Activated T-cell treated with anti-CD3 and anti-CD28 coated beads, Interleukin-2, amount 50 U/mL, for 24 hours (primary cell): ENCODE measurements around the gene OR10AD1.
"Not testable (repeated sequence)": the region's sequence is repeated elsewhere in the genome, so short reads cannot be mapped to it uniquely, and the experiment has no call there.

ENCODE experiments used
- DNase-seq: peaks from one replicate; pipeline ENCODE4 v3.0.0-alpha.2; 2020
- H3K27ac Mint-ChIP-seq: 2 replicates; pipeline ENCODE4 v1.8.0; 2020; ENCODE audit warnings: mild to moderate bottlenecking, mixed read lengths
- H3K27me3 Mint-ChIP-seq: 2 replicates; pipeline ENCODE4 v1.8.0; 2020; ENCODE audit warnings: mixed read lengths
- H3K36me3 Mint-ChIP-seq: 2 replicates; pipeline ENCODE4 v1.8.0; 2020; ENCODE audit warnings: low read depth, mixed read lengths
- H3K4me1 Mint-ChIP-seq: 2 replicates; pipeline ENCODE4 v1.8.0; 2020; ENCODE audit warnings: low read depth, mixed read lengths
- H3K4me3 Mint-ChIP-seq: 2 replicates; pipeline ENCODE4 v1.8.0; 2020; ENCODE audit warnings: mild to moderate bottlenecking, moderate library complexity, mixed read lengths
- H3K9me3 Mint-ChIP-seq: 2 replicates; pipeline ENCODE4 v1.8.0; 2020; ENCODE audit warnings: mixed read lengths

Gene OR10AD1, protein sequence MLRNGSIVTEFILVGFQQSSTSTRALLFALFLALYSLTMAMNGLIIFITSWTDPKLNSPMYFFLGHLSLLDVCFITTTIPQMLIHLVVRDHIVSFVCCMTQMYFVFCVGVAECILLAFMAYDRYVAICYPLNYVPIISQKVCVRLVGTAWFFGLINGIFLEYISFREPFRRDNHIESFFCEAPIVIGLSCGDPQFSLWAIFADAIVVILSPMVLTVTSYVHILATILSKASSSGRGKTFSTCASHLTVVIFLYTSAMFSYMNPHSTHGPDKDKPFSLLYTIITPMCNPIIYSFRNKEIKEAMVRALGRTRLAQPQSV

DNA sequence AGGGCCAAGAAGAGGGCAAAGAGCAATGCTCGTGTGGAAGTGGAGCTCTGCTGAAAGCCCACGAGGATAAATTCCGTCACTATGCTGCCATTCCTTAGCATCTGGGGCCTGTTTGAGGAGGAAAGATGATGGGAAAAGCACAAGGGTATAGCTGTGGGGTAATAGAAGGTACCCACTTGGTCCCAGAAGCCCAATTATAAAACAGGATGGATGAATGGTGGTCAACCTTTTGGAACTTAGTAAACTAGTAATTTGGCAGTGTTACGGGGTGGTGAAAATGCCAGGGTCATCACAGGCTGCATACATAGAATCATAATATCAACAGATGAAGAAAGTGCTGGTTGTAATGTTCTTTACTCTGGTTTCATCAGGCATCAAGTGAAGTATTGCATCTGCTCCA lies at the start of gene OR10AD1:
TSS of gene OR10AD1 (minus strand) at position 101 of the 400 bp plus-strand sequence. CDS start at position 101, 0 bp downstream.
- peaks cover 31% of the 10 kb centered on the region for H3K4me1 Mint-ChIP-seq
- no peak within 1 kb of the TSS for H3K4me3 Mint-ChIP-seq
- H3K27ac Mint-ChIP-seq: no peak within 1 kb of the TSS
- H3K36me3 Mint-ChIP-seq: peaks cover 69% of the 10 kb centered on the region
- H3K9me3 Mint-ChIP-seq: peaks cover 37% of the 10 kb centered on the region
- no peaks in the 10 kb centered on the region for H3K27me3 Mint-ChIP-seq
- DNase-seq: no peak

DNA sequence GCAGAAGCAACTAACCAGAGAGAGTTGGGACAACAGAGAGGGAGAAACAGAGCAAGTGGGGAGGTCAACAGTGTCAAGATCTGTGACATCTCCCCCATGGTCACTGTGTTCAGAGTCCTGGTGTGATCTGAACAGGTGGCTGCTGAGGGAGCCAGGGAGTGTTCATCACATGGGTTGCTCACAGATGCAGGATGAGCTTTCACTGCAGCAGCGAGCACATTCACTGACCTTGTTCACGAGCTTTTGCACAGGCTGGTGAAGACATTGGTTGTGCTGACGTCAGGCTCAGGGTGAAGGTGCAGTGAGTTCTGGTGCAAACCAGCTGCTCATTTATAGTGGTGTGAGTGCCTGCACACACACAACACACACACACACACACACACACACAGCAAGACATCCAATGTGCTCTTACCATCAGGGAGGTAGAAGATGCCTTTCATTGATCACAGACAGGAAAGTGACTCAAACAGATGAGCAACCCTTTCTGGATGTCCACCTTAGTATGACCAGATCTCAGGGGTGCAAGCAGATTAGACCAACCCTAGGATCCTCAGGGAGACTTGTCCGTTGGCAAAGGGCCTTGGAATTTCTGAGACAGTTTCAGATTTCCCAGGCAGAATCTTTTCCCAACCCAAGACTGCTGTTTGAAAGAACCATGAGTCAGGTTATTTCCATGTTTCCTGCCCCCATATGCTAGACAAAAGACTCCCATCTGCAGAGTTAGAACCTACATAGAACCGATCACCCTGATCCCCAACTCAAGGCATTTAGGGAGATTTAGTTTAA lies 44.3 kb upstream of the OR10AD1 start:
- Mint-ChIP-seq H3K4me1 (no peaks in the 10 kb centered on the region), H3K27me3 (peaks cover 14% of the 10 kb centered on the region), H3K36me3 (no peaks in the 10 kb centered on the region), H3K9me3 (peaks cover 4% of the 10 kb centered on the region), H3K4me3 (no peak overlapping the region), H3K27ac (no peak overlapping the region)
- no peak for DNase-seq

DNA sequence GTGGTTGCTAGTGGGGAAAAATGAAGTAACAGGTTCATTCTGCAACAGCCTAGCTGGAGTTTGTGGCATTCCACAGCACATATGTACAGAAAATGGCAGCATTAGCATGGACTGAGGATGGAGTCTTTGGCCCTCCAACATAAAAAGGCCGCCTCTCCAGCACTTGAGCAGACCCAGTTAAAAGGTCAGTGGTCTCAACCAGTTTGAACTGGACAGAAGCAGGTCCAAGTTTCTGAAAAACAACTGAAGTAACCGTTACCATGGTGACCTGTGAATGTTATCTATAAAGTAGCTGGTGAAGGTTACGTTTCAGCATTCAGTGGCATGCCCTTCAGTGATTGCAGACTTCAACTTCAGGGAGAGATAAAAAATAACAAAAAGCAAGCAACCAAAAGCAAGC lies 34.1 kb upstream of the OR10AD1 start:
- Mint-ChIP-seq H3K36me3 (no peaks in the 10 kb centered on the region), H3K9me3 (peaks cover 3% of the 10 kb centered on the region), H3K27ac (no peak overlapping the region), H3K4me3 (no peak overlapping the region), H3K4me1 (no peaks in the 10 kb centered on the region), H3K27me3 (no peaks in the 10 kb centered on the region)
- DNase-seq: no peak

DNA sequence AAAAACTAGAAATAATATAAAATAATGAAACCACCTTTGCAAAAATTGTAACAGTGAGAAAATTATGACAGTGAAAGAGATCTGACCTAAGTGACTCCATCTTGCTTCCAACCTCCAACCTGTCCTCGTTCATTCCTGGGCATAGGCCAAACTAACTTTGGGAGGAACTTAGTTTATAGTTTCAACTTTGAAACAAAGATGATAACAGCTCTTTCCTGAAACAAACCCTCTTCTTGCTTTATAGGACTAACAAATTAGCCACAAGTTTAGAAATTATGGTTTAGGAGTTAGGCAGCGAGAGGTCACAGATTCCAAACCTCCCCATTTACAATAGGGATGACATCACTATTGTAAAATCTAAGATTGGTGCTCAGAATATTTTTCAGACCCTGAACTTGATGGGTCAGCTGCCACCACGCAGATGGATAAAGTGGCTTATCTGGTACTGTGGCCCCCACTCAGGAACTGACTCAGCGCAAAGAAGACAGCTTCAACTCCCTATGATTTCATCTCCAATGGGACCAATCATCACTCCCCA lies 32.8 kb upstream of the OR10AD1 start:
- Mint-ChIP-seq H3K27ac (no peak overlapping the region), H3K27me3 (peaks cover 3% of the 10 kb centered on the region), H3K9me3 (peaks cover 6% of the 10 kb centered on the region), H3K36me3 (no peaks in the 10 kb centered on the region), H3K4me1 (no peaks in the 10 kb centered on the region), H3K4me3 (no peak overlapping the region)
- no peak for DNase-seq

DNA sequence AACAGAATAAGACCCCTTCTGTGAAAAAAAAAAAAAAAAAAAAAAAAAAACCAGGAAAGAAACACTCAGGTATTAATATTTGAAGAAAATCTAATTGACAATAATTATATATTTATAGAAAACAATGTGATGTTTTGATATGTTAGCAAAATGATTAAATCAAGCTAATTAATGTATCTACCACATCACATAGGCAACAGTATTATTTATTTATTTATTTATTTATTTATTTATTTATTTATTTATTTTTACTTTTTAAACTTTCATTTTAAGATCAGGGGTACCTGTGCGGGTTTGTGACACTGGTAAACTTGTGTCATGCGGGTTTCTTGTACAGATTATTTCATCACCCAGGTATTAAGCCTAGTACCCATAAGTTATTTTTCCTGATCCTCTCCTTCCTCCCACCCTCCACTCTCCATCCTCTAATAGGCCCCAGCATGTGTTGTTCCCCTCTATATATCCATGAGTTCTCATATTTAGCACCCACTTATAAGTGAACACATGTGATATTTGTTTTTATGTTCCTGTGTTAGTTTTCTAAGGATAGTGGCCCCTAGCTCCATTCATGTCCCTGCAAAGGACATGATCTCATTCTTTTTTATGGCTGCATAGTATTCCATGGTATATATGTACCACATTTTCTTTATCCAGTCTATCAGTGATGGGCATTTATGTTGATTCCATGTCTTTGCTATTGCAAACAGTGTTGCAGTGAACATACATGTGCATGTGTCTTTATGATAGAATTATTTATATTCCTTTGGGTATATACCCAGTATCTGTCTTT lies 28.3 kb upstream of the OR10AD1 start:
- not testable (repeated sequence) for H3K4me3 Mint-ChIP-seq, H3K27ac Mint-ChIP-seq, DNase-seq, H3K4me1 Mint-ChIP-seq, H3K36me3 Mint-ChIP-seq
- H3K27me3 Mint-ChIP-seq: peaks cover 25% of the 10 kb centered on the region
- H3K9me3 Mint-ChIP-seq: peaks cover 13% of the 10 kb centered on the region

DNA sequence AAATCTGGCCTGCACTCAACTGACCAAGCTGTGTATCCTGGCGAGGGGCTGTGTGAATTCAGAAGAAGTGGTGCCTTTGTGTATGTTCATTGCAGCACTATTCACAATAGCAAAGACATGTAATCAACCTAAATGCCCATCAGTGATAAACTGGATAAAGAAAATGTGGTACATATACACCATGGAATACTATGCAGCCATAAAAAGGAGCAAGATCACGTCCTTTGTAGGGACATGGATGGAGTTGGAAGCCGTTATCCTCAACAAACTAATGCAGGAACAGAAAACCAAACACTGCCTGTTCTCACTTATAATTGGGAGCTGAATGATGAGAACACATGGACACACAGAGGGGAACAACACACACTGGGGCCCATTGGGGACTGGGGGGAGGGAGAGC lies 21.4 kb upstream of the OR10AD1 start:
- H3K27ac Mint-ChIP-seq, H3K4me1 Mint-ChIP-seq, H3K9me3 Mint-ChIP-seq, DNase-seq, H3K36me3 Mint-ChIP-seq, H3K4me3 Mint-ChIP-seq: not testable (repeated sequence)
- H3K27me3 Mint-ChIP-seq: peaks cover 32% of the 10 kb centered on the region

DNA sequence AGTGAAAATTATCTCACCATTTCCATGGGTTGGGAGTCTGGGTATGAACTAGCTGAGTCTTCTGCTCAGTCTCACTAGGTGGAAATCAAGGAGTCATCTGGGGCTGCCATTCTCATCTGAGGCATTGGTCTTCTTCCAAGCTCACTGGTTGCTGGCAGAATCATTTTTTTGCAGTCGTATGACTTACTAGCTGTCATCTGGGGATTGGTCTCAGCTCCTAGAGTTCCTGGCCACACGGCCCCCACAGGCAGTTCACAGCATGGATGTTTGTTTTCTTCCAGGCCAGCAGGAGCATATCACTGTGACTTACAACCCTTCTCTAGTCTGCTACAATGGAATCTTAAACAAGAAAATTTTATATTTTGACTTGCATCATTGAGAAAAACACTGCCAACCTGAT lies 18.6 kb upstream of the OR10AD1 start:
- DNase-seq: no peak
- Mint-ChIP-seq H3K9me3 (no peaks in the 10 kb centered on the region), H3K27ac (no peak overlapping the region), H3K27me3 (peaks cover 15% of the 10 kb centered on the region), H3K4me1 (peaks cover 2% of the 10 kb centered on the region), H3K36me3 (no peaks in the 10 kb centered on the region), H3K4me3 (no peak overlapping the region)

DNA sequence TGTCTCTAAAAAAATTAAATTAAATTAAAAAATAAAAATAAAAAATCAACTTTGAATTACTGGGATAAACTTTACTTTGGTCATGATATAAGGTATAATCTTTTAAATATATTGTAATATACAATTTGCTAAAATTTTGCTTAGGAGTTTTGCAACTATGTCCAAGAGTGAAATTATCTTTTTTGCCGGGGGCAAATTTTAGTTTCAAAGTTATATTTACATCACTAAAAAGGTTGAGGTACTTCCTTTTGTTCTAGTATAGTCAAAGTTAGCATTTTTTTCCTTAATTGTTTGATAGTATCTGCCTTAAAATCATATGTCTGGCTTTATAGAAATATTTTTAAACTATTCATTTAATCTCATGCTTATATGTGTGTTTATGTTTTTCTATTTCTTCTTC lies 17.6 kb upstream of the OR10AD1 start:
- Mint-ChIP-seq H3K27ac (no peak overlapping the region), H3K36me3 (no peaks in the 10 kb centered on the region), H3K27me3 (peaks cover 10% of the 10 kb centered on the region), H3K4me3 (no peak overlapping the region), H3K9me3 (no peaks in the 10 kb centered on the region), H3K4me1 (peaks cover 2% of the 10 kb centered on the region)
- no peak for DNase-seq

DNA sequence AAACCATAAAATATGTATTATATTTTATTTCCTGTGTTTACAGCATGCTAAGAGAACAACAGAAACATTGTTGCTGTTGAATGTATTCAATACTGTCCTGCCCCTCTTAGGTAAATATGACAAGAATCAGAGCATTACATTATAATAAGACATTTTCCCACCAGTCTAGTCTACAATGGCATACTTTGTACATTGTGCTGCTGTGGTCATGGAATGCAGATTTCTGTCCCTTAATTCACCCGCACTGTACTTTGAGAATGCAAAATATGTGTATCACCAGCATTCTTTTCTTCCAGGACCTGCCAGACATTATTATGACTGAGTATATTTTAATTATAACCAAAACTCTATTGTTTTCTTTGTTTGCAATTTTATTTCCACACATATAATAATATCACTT lies 16.5 kb upstream of the OR10AD1 start:
- H3K27ac Mint-ChIP-seq: no peak overlapping the region
- no peak overlapping the region for H3K4me3 Mint-ChIP-seq
- no peaks in the 10 kb centered on the region for H3K36me3 Mint-ChIP-seq
- peaks cover 2% of the 10 kb centered on the region for H3K4me1 Mint-ChIP-seq
- H3K9me3 Mint-ChIP-seq: no peaks in the 10 kb centered on the region
- DNase-seq: no peak
- H3K27me3 Mint-ChIP-seq: peaks cover 8% of the 10 kb centered on the region

DNA sequence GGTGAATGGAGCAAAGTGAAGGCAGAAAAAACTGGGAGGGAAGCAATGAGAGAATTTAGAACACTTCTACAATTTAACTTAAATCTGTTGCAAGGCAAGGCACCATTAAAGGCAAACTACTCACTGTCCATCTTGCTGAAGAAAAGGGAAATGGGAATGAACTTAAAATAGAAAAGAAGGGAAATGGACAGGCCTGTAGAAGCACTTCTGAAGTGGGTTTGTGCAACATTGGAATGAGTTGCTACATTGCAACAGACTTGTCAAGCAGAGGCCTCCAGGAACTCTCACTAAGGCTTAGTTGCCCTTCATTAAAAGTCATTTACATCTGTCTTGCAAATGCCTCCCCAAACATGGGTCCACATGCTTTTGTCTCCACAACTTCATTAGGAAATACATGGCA lies 13.7 kb upstream of the OR10AD1 start:
- Mint-ChIP-seq H3K27ac (no peak overlapping the region), H3K4me3 (no peak overlapping the region), H3K27me3 (peaks cover 10% of the 10 kb centered on the region), H3K9me3 (no peaks in the 10 kb centered on the region), H3K36me3 (no peaks in the 10 kb centered on the region), H3K4me1 (peaks cover 7% of the 10 kb centered on the region)
- DNase-seq: no peak

DNA sequence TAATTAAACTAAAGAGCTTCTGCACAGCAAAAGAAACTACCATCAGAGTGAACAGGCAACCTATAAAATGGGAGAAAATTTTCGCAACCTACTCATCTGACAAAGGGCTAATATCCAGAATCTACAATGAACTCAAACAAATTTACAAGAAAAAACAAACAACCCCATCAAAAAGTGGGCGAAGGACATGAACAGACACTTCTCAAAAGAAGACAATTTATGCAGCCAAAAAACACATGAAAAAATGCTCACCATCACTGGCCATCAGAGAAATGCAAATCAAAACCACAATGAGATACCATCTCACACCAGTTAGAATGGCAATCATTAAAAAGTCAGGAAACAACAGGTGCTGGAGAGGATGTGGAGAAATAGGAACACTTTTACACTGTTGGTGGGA lies 6.4 kb upstream of the OR10AD1 start:
- H3K27ac Mint-ChIP-seq, H3K4me3 Mint-ChIP-seq, H3K4me1 Mint-ChIP-seq, DNase-seq, H3K27me3 Mint-ChIP-seq: not testable (repeated sequence)
- H3K9me3 Mint-ChIP-seq: peaks cover 26% of the 10 kb centered on the region
- peaks cover 24% of the 10 kb centered on the region for H3K36me3 Mint-ChIP-seq

DNA sequence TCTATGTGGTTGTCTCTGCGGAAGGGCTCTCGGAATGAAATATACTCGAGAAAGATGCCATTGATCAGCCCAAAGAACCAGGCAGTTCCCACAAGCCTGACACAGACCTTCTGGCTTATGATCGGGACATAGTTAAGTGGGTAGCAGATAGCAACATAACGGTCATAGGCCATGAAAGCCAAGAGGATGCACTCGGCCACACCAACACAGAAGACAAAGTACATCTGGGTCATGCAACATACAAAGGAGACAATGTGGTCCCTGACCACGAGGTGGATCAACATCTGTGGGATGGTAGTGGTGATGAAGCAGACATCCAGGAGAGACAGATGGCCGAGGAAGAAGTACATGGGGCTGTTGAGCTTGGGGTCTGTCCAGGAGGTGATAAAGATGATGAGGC lies 326 bp downstream of the OR10AD1 start:
- H3K36me3 Mint-ChIP-seq: peaks cover 69% of the 10 kb centered on the region
- DNase-seq: no peak
- peaks cover 31% of the 10 kb centered on the region for H3K4me1 Mint-ChIP-seq
- no peak overlapping the region for H3K27ac Mint-ChIP-seq
- H3K27me3 Mint-ChIP-seq: no peaks in the 10 kb centered on the region
- no peak overlapping the region for H3K4me3 Mint-ChIP-seq
- H3K9me3 Mint-ChIP-seq: peaks cover 36% of the 10 kb centered on the region

DNA sequence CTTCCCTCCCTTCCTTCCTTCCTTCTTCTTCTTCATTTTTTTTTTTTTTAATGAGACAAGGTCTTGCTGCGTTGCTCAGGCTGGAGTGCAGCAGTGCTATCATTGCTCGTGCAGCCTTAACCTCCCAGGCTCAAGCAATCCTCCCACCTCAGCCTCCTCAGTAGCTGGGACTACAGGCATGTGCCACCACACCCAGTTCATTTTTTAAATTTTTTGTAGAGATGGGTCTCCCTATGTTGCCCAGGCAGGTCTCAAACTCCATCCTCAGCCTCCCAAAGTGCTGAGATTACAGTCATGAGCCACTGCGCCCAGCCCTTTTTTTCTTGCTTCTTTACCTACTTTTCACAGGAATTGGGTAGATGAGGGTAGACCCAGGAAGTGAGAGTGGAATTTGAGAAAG lies 1.6 kb downstream of the OR10AD1 start:
- H3K4me1 Mint-ChIP-seq: peaks cover 39% of the 10 kb centered on the region
- no peak overlapping the region for H3K27ac Mint-ChIP-seq
- DNase-seq: no peak
- no peak overlapping the region for H3K4me3 Mint-ChIP-seq
- peaks cover 61% of the 10 kb centered on the region for H3K36me3 Mint-ChIP-seq
- H3K27me3 Mint-ChIP-seq: no peaks in the 10 kb centered on the region
- H3K9me3 Mint-ChIP-seq: peaks cover 26% of the 10 kb centered on the region

DNA sequence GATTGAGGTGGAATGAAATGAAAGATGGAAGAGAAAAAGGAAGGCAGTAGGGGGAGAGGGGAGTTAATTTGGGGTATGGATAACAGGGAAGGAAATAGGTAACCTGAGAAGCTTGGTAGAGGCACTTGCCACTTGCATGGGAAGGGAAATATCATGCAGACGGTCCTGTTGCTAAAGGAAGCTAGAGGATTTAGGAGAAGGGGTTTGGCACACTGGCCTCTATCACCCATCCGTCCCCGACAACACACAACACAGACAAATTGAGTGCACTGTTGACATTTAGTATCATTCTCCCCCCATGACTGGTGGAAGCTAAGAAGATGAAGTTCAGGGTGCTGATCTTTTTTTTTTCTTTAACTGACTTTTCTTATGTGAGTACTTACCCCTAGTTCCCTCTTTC lies 2.0 kb downstream of the OR10AD1 start:
- H3K27me3 Mint-ChIP-seq: no peaks in the 10 kb centered on the region
- H3K9me3 Mint-ChIP-seq: peaks cover 22% of the 10 kb centered on the region
- peaks cover 57% of the 10 kb centered on the region for H3K36me3 Mint-ChIP-seq
- H3K4me3 Mint-ChIP-seq: no peak overlapping the region
- H3K4me1 Mint-ChIP-seq: peaks cover 42% of the 10 kb centered on the region
- H3K27ac Mint-ChIP-seq: peak overlapping the region; percentile 99
- DNase-seq: no peak
